ENCODE measurements around the gene TPH2. TPM values are rescaled to one million over a fixed set of nuclear protein-coding genes. Genes with fewer than 3 reads are reported as not detected.

Gene TPH2
- polyA plus RNA-seq, 1 donor (not counting 4 experiments of a cell fraction or from before 2014, with no cell fraction given), result not detected

- H3K79me2 ChIP-seq (ENCODE audit: control insufficient read depth, insufficient read depth, low read length), result no peaks in the 10 kb centered on the region
- no peak overlapping the region for H3K4me3 ChIP-seq (ENCODE audit: control insufficient read depth in 2 of 3, extremely low read depth in 1 of 3, insufficient read depth in 2 of 3, low read depth in 1 of 3, low read length in 3 of 3)
- no peak overlapping the region for H2AFZ ChIP-seq (ENCODE audit: control insufficient read depth, low read length)
- H4K20me1 ChIP-seq (ENCODE audit: control insufficient read depth, extremely low read depth, insufficient read depth, low read length), result no peaks in the 10 kb centered on the region
- H3K9me3 ChIP-seq (ENCODE audit: control insufficient read depth, low read depth, low read length), result no peaks in the 10 kb centered on the region
- H3K4me2 ChIP-seq (ENCODE audit: control insufficient read depth, extremely low read depth, insufficient read depth, low read depth, low read length), result no peak overlapping the region
- H3K9me1 ChIP-seq (ENCODE audit: control insufficient read depth, extremely low read depth, insufficient read depth, low read length), result no peaks in the 10 kb centered on the region
- no peak overlapping the region for H3K9ac ChIP-seq (ENCODE audit: control insufficient read depth, extremely low read depth, insufficient read depth, low read length)
- FAIRE-seq, result no peak
- TF ChIP-seq CTCF (optimal IDR thresholded peaks at IDR 0.05 in 1 of 3, IDR thresholded peaks at IDR 0.05 in 1 of 3, conservative IDR thresholded peaks at IDR 0.05 in 1 of 3; ENCODE audit: extremely low read depth in 1 of 3, insufficient read depth in 2 of 3, low read length in 3 of 3) (no peak), EZH2 (IDR thresholded peaks at IDR 0.05; ENCODE audit: low read length) (no peak)
- H3K36me3 ChIP-seq (ENCODE audit: control insufficient read depth in 2 of 2, extremely low read depth in 1 of 2, insufficient read depth in 2 of 2, low read length in 2 of 2), result no peaks in the 10 kb centered on the region
- H3K27ac ChIP-seq (ENCODE audit: control insufficient read depth, insufficient read depth, low read length), result no peak overlapping the region
- H3K27me3 ChIP-seq (ENCODE audit: control insufficient read depth, extremely low read depth, insufficient read depth, low read length), result no peaks in the 10 kb centered on the region
- dilution Hi-C loops (cut with MboI; ENCODE audit: extremely low pct_ligation_motif_present, low sequenced_read_pairs), result no loop called here
- no peaks in the 10 kb centered on the region for H3K4me1 ChIP-seq (ENCODE audit: control insufficient read depth, extremely low read depth, insufficient read depth, low read length)
- no peak for DNase-seq (ENCODE audit: low read depth, low spot score)
Measured at GRCh38 chr12:71967211-71967610, 28.6 kb downstream of the TPH2 start.

DNA sequence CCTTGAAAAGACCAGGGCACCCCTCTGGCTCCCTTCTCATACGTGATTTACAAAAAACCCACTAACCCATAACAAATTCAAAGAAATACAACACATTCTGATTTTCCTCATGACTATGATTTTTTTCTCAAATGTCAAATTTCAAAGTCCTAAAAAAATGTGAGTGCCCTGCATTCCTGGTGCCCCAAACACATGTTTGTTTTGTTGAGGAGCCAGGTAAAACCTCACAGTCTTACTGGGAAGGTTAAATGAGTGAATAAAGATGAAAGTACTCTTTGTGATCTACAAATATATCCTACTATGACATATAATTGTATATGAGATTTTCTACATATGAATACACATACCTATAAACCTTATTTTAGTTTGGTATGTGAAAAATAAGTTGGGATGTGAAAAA is 30.7 kb downstream of the TPH2 start:
- FAIRE-seq (no peak), DNase-seq (ENCODE audit: low read depth, low spot score) (no peak)
- TF ChIP-seq EZH2 (IDR thresholded peaks at IDR 0.05; ENCODE audit: low read length) (no peak), CTCF (optimal IDR thresholded peaks at IDR 0.05 in 1 of 3, IDR thresholded peaks at IDR 0.05 in 1 of 3, conservative IDR thresholded peaks at IDR 0.05 in 1 of 3; ENCODE audit: extremely low read depth in 1 of 3, insufficient read depth in 2 of 3, low read length in 3 of 3) (no peak)
- H3K4me1 ChIP-seq (ENCODE audit: control insufficient read depth, extremely low read depth, insufficient read depth, low read length), result no peaks in the 10 kb centered on the region
- no peaks in the 10 kb centered on the region for H3K9me1 ChIP-seq (ENCODE audit: control insufficient read depth, extremely low read depth, insufficient read depth, low read length)
- H3K9ac ChIP-seq (ENCODE audit: control insufficient read depth, extremely low read depth, insufficient read depth, low read length), result no peak overlapping the region
- dilution Hi-C loops (cut with MboI; ENCODE audit: extremely low pct_ligation_motif_present, low sequenced_read_pairs), result no loop called here
- H3K4me3 ChIP-seq (ENCODE audit: control insufficient read depth in 2 of 3, extremely low read depth in 1 of 3, insufficient read depth in 2 of 3, low read depth in 1 of 3, low read length in 3 of 3), result no peak overlapping the region
- H3K27me3 ChIP-seq (ENCODE audit: control insufficient read depth, extremely low read depth, insufficient read depth, low read length), result no peaks in the 10 kb centered on the region
- no peak overlapping the region for H3K27ac ChIP-seq (ENCODE audit: control insufficient read depth, insufficient read depth, low read length)
- H3K36me3 ChIP-seq (ENCODE audit: control insufficient read depth in 2 of 2, extremely low read depth in 1 of 2, insufficient read depth in 2 of 2, low read length in 2 of 2), result no peaks in the 10 kb centered on the region
- H4K20me1 ChIP-seq (ENCODE audit: control insufficient read depth, extremely low read depth, insufficient read depth, low read length), result no peaks in the 10 kb centered on the region
- H3K9me3 ChIP-seq (ENCODE audit: control insufficient read depth, low read depth, low read length), result no peaks in the 10 kb centered on the region
- H2AFZ ChIP-seq (ENCODE audit: control insufficient read depth, low read length), result no peak overlapping the region
- H3K79me2 ChIP-seq (ENCODE audit: control insufficient read depth, insufficient read depth, low read length), result no peaks in the 10 kb centered on the region
- H3K4me2 ChIP-seq (ENCODE audit: control insufficient read depth, extremely low read depth, insufficient read depth, low read depth, low read length), result no peak overlapping the region

Measured in keratinocyte (primary cell).